Heart left ventricle (tissue), 16 donors: Measurements from ENCODE around the gene ZNF692. TPM values are rescaled to one million over a fixed set of nuclear protein-coding genes. Genes with fewer than 3 reads are reported as not detected.
"Not testable (repeated sequence)": the region's sequence is repeated elsewhere in the genome, so short reads cannot be mapped to it uniquely, and the experiment has no call there.

ENCODE experiments used
- ATAC-seq, 4 donors: fragments of 200-7000 bp; cut with Tn5 transposase; one replicate each; pipeline ENCODE4 v1.9.1; 2020 to 2022; ENCODE audit warnings: moderate library complexity in 4 of 4, mild to moderate bottlenecking in 3 of 4, moderate number of reproducible peaks in 1 of 4
- DNase-seq, 5 donors: peaks; one replicate each; pipeline ENCODE4 v3.0.0-alpha.2; 2020
- H3K27ac ChIP-seq, 12 donors: fragments of 200-600 bp; sonication (generic) in 4 of 12; one replicate each; pipeline versions ENCODE4 v1.5.0 to v1.8.0; 2016 to 2022; ENCODE audit warnings: mild to moderate bottlenecking in 2 of 12
- H3K27me3 ChIP-seq, 9 donors: fragments of 200-600 bp; sonication (generic) in 2 of 9; one replicate each; pipeline versions ENCODE4 v1.5.1 to v1.8.0; 2016 to 2022; ENCODE audit warnings: mild to moderate bottlenecking in 3 of 9
- H3K36me3 ChIP-seq, 9 donors: fragments of 200-600 bp; sonication (generic) in 2 of 9; one replicate each; pipeline versions ENCODE4 v1.5.0 to v1.8.0; 2018 to 2022; ENCODE audit warnings: mild to moderate bottlenecking in 2 of 9
- H3K4me1 ChIP-seq, 12 donors: fragments of 200-600 bp; sonication (generic) in 4 of 12; one replicate each; pipeline versions ENCODE4 v1.5.0 to v1.8.0; 2016 to 2022; ENCODE audit warnings: mild to moderate bottlenecking in 3 of 12
- H3K4me3 ChIP-seq, 12 donors: fragments of 200-600 bp; sonication (generic) in 4 of 12; one replicate each; pipeline versions ENCODE4 v1.5.0 to v1.8.0; 2017 to 2022; ENCODE audit warnings: mild to moderate bottlenecking in 9 of 12, moderate library complexity in 4 of 12
- H3K9me3 ChIP-seq, 12 donors: fragments of 200-600 bp; sonication (generic) in 4 of 12; one replicate each; pipeline versions ENCODE4 v1.5.0 to v1.8.0; 2016 to 2022; ENCODE audit warnings: mild to moderate bottlenecking in 1 of 12
- POLR2A ChIP-seq, 2 donors: fragments of 450-650 bp; IDR thresholded peaks; one replicate each; pipeline ENCODE4 v1.6.1; 2017; ENCODE audit warnings: antibody characterized with exemption in 2 of 2, mild to moderate bottlenecking in 2 of 2, moderate library complexity in 2 of 2
- WGBS, 4 donors: extraction: QIAGEN DNeasy Blood & Tissue Kit in 2 of 4; methylation state at CpG; one replicate each; pipeline versions ENCODE4 v1.1.5 to v1.1.7; 2013 to 2018; 5-methylcytosine and 5-hydroxymethylcytosine counted together
- intact Hi-C, 10 donors: fragments of 100-400 bp; cut with DNase I; formaldehyde crosslinking; loops; one replicate each; pipeline versions ENCODE4 v1.11.1 to v1.14.2; 2022
- polyA plus RNA-seq, 2 donors: library from polyadenylated mRNA; stranded (reverse); fragments of 200-250 nt; gene quantifications; one replicate each; pipeline ENCODE4 v1.2.3, GENCODE V29; 2013
- total RNA-seq, 9 donors: library from RNA; depleted of rRNA in 2 of 9; stranded (reverse); fragments of >200 nt in 2 of 9; fragmentation: NEBNext Ultra II Directional in 3 of 9; extraction: Animal tissue kit (Norgen Biotek cat#: 25700) in 3 of 9; gene quantifications; one replicate each; pipeline versions ENCODE4 v1.1.0 to v1.2.4, GENCODE V29; 2016 to 2023
- TF ChIP-seq, protein P1 (sequence below), 12 donors: fragments of 200-600 bp; sonication (generic) in 4 of 12; IDR thresholded peaks; one replicate each; pipeline versions ENCODE4 v1.5.0 to v1.8.0; 2018 to 2022; ENCODE audit warnings: antibody characterized with exemption in 12 of 12, mild to moderate bottlenecking in 5 of 12
- donor health status: ischemic (EF 13 %, LVEDD 7.1; RV severe dilation, severe dysfunction).
- donor health status: healthy with polysubstance abuse.
- donor health status: DM: no; HTN: yes; CAD: no.
- donor health status: DM: no; HTN: no; CAD: no.
- donor health status: ischemic (EF 25% LVEDD 6.9; RV normal size, moderate dysfunction).
- donor health status: ischemic (EF 25% LVEDD 5.7; RV mildly dilated, moderate dysfunction).
- donor health status: healthy.
- donor health status: DM: yes; HTN: yes; CAD: no.
- donor health status: ischemic (EF 35%, LVEDD 5.7; RV mildly dilated, moderate dysfunction).
- donor health status: nonischemic (EF 11% LVEDD 7.7; RV severe dilation, severe dysfunction).
- donor health status: DM: yes; HTN: yes; CAD: no.
- donor health status: PGD.
- donor health status: ischemic (EF 29% LVEDD 5.4; RV normal size, mild dysfunction).
- donor health status: nonischemic (EF 23%, LVEDD 6.1; RV moderate dilation, normal function).

Gene ZNF692
- total and polyA plus RNA-seq, 11 donors = 7.4 to 32.4 (median 14.8) TPM

DNA sequence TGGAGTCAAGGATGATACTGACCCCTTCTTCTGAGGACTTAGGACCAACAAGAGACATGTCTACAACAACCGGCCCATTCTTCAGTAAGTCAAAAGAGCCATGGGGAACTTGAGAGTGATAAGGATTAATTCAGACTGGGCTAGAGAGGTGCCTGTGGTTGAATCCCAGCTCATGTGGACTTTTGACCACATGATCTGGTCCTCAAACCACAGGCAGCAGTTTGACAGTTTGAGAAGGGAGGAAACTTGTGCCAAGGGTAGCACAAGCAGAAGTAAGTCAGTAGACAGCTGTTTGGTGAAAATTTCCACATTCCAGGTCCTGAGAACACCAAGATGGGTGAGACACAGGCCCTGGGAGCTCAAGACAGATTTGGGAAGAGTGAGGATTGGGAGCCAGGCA, 53.0 kb downstream of the ZNF692 start:
- WGBS, 4 donors = 75 to 83% (median 78%) methylated on average over 1 of the region's 1 CpG
- Histone ChIP-seq H3K4me1 (peaks cover 0 to 44% (median 13%) of the 10 kb centered on the region in 12 donors), H3K9me3 (no peaks in the 10 kb centered on the region), H3K27me3 (peaks cover 0 to 13% (median 0%) of the 10 kb centered on the region in 9 donors), H3K27ac (peak overlapping the region in 2 of 12 donors; percentile 9 to 74), H3K4me3 (no peak overlapping the region), H3K36me3 (peaks cover 0 to under 1% (median 0%) of the 10 kb centered on the region in 9 donors)
- no peak for TF ChIP-seq POLR2A (IDR thresholded peaks at IDR 0.05)
- TF ChIP-seq, protein P1, sequence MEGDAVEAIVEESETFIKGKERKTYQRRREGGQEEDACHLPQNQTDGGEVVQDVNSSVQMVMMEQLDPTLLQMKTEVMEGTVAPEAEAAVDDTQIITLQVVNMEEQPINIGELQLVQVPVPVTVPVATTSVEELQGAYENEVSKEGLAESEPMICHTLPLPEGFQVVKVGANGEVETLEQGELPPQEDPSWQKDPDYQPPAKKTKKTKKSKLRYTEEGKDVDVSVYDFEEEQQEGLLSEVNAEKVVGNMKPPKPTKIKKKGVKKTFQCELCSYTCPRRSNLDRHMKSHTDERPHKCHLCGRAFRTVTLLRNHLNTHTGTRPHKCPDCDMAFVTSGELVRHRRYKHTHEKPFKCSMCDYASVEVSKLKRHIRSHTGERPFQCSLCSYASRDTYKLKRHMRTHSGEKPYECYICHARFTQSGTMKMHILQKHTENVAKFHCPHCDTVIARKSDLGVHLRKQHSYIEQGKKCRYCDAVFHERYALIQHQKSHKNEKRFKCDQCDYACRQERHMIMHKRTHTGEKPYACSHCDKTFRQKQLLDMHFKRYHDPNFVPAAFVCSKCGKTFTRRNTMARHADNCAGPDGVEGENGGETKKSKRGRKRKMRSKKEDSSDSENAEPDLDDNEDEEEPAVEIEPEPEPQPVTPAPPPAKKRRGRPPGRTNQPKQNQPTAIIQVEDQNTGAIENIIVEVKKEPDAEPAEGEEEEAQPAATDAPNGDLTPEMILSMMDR (IDR thresholded peaks at IDR 0.05) = no peak
- intact Hi-C loops = loop anchor here in 5 of 10 donors (2.0 to 5.0 kb wide), 7 partner anchors 104 to 1414 kb away; partner anchors contain the start of genes OR14I1 (in 1 of the 5) and OR2T1 (in 1 of the 5)
- no peak for DNase-seq
- peak in 1 of 4 donors; percentile 22 for ATAC-seq

DNA sequence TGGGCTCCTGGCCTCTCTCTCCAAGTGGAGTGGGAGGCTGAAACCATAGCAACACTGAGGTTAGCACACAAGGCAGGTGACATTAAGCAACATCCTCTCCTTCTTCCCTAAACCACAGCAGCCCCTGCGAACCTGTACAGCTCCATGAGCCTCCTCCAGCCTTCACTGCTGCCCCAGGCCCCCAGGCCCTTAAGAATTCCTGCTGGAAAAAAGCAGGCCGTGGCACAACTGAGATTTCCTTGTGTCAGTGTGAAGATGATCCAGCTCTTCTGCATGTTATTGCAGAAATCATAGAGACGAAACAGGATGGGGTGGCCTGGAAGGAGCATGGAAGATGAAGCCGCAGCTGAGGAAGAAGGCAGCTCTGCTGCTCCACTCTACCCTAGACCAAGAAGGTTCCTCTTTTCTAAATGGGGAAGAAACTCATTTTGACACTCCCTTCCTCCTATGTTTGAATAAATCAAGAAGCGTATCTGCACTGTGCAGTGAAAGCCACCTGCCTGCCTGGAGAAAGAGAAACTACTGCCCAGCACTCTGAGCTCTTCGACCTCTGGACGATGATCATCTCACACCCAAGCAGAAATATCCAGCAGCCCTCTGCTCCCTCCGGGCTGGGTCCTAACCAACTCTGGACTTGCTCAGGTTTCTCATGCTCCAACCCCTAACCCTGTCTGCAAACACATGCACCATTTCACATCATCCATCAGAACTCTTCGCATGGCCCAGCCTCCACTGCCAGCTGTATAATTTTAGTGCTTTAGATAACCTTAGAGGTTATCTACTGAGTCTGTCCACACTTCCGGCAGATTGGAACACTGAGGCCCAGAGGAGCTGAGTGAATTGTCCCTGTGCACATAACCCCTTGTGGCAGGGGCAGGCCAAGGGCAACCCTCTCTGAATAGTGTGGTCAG, 53.9 kb downstream of the ZNF692 start:
- peak overlapping the region in 2 of 12 donors; percentile 9 to 74 for H3K27ac ChIP-seq
- 50 to 59% (median 56%) methylated on average over 10 of the region's 10 CpGs for WGBS, 4 donors
- ATAC-seq = peak; percentile 44 to 71 (median 62)

DNA sequence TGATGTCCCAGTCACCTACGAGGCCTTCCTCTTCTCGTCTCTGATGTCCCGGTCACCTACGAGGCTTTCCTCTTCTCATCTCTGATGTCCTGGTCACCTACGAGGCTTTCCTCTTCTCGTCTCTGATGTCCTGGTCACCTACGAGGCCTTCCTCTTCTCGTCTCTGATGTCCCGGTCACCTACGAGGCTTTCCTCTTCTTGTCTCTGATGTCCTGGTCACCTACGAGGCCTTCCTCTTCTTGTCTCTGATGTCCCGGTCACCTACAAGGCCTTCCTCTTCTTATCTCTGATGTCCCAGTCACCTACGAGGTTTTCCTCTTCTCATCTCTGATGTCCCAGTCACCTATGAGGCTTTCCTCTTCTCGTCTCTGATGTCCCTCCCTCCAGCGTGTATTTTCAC, 55.4 kb downstream of the ZNF692 start:
- 86 to 88% (median 87%) methylated on average over 15 of the region's 15 CpGs for WGBS, 4 donors
- intact Hi-C loops, H3K9me3 ChIP-seq, H3K36me3 ChIP-seq, ATAC-seq, DNase-seq, H3K27ac ChIP-seq, H3K4me3 ChIP-seq: not testable (repeated sequence)
- peaks cover 0 to 36% (median 4%) of the 10 kb centered on the region in 12 donors for H3K4me1 ChIP-seq
- peaks cover 0 to 18% (median 0%) of the 10 kb centered on the region in 9 donors for H3K27me3 ChIP-seq

More for the DNA sequence above, 53.9 kb downstream of the ZNF692 start:
- Histone ChIP-seq H3K9me3 (no peaks in the 10 kb centered on the region), H3K27me3 (peaks cover 0 to 18% (median 0%) of the 10 kb centered on the region in 9 donors), H3K4me3 (peak overlapping the region in 1 of 12 donors; percentile 20), H3K4me1 (peaks cover 0 to 36% (median 5%) of the 10 kb centered on the region in 12 donors), H3K36me3 (no peaks in the 10 kb centered on the region)
- intact Hi-C loops = loop anchor here in 4 of 10 donors (5.0 kb wide), 5 partner anchors 103 to 1413 kb away; partner anchors contain the start of genes OR14I1 (in 1 of the 4) and OR2T1 (in 1 of the 4)
- no peak for DNase-seq
- TF ChIP-seq, protein P1 (IDR thresholded peaks at IDR 0.05) = no peak
- TF ChIP-seq POLR2A (IDR thresholded peaks at IDR 0.05) = no peak

DNA sequence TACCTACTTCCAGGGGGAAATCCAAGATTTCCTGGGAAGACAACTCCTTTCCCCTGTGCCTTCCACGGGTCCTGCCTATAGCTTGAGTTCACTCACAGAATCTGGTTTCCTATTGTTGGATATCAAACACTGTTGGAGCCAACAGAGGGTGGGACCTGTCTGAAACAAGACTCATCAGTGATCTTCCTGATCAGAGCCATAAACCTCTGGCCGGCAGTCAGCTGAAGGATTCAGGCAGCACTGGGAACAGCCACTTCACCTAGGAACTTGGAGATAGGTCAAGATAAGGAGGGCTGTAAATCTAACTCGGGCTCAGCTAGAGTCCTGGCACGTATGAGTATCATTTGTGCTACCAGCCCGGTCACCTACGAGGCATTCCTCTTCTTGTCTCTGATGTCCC, 56.4 kb downstream of the ZNF692 start:
- intact Hi-C loops = no loop called here

More for the DNA sequence above, 56.4 kb downstream of the ZNF692 start:
- WGBS, 4 donors = 80 to 90% (median 81%) methylated on average over 6 of the region's 6 CpGs
- no peak for TF ChIP-seq POLR2A (IDR thresholded peaks at IDR 0.05)
- TF ChIP-seq, protein P1 (IDR thresholded peaks at IDR 0.05) = no peak
- H3K9me3 ChIP-seq = no peaks in the 10 kb centered on the region
- no peaks in the 10 kb centered on the region for H3K36me3 ChIP-seq
- H3K4me3 ChIP-seq = no peak overlapping the region
- no peak for ATAC-seq
- no peak for DNase-seq
- H3K27me3 ChIP-seq = peaks cover 0 to 18% (median 0%) of the 10 kb centered on the region in 9 donors
- H3K4me1 ChIP-seq = peaks cover 0 to 36% (median 4%) of the 10 kb centered on the region in 12 donors
- no peak overlapping the region for H3K27ac ChIP-seq
